H9 (cell line): ENCODE data around the gene KBTBD12. TPM values are rescaled to one million over a fixed set of nuclear protein-coding genes. Genes with fewer than 3 reads are reported as not detected.

Source experiments
- DNase-seq: peaks from one replicate; pipeline ENCODE4 v3.0.0-alpha.2; 2017
- H2AFZ ChIP-seq: one replicate; pipeline ENCODE4 v1.6.1; 2013; ENCODE audit warnings: mild to moderate bottlenecking, low read length, control low read depth, moderate library complexity
- H2AK5ac ChIP-seq: 2 replicates; pipeline ENCODE4 v1.6.1; 2013; ENCODE audit warnings: low read length, control low read depth, mixed read lengths; ENCODE audit not compliant: insufficient read length
- H2BK120ac ChIP-seq: one replicate; pipeline ENCODE4 v1.6.1; 2013; ENCODE audit warnings: low read depth, mild to moderate bottlenecking, low read length, control low read depth, inconsistent platforms; ENCODE audit not compliant: poor library complexity, severe bottlenecking
- H2BK12ac ChIP-seq: 2 replicates; pipeline ENCODE4 v1.6.1; 2013; ENCODE audit warnings: low read length, control low read depth, mixed read lengths, low read depth; ENCODE audit not compliant: insufficient read length
- H2BK15ac ChIP-seq: 2 replicates; pipeline ENCODE4 v1.6.1; 2013; ENCODE audit warnings: low read depth, low read length, control low read depth
- H2BK20ac ChIP-seq: one replicate; pipeline ENCODE4 v1.6.1; 2013; ENCODE audit warnings: low read depth, mild to moderate bottlenecking, low read length, control low read depth, inconsistent platforms; ENCODE audit not compliant: poor library complexity, severe bottlenecking
- H2BK5ac ChIP-seq: 2 replicates; pipeline ENCODE4 v1.6.1; 2013; ENCODE audit warnings: low read length, control low read depth, mixed read lengths; ENCODE audit not compliant: insufficient read length
- H3K14ac ChIP-seq: 2 replicates; pipeline ENCODE4 v1.6.1; 2013; ENCODE audit warnings: low read length, control low read depth; ENCODE audit not compliant: insufficient read depth
- H3K18ac ChIP-seq: 2 replicates; pipeline ENCODE4 v1.6.1; 2013; ENCODE audit warnings: low read depth, mild to moderate bottlenecking, mixed read lengths, low read length, control low read depth; ENCODE audit not compliant: insufficient read length
- H3K23ac ChIP-seq: 2 replicates; pipeline ENCODE4 v1.6.1; 2013; ENCODE audit warnings: low read length, control low read depth, mixed read lengths, low read depth; ENCODE audit not compliant: insufficient read length
- H3K23me2 ChIP-seq: 2 replicates; pipeline ENCODE4 v1.6.1; 2013; ENCODE audit warnings: low read depth, mild to moderate bottlenecking, mixed read lengths, low read length, control low read depth; ENCODE audit not compliant: insufficient read length, poor library complexity, severe bottlenecking
- H3K27ac ChIP-seq: 2 replicates; pipeline ENCODE4 v1.5.1; 2013; ENCODE audit warnings: low read length, control low read depth, mixed read lengths, low read depth; ENCODE audit not compliant: insufficient read length
- H3K27me3 ChIP-seq: 2 replicates; pipeline ENCODE4 v1.6.1; 2013; ENCODE audit warnings: low read length, control low read depth, inconsistent platforms; ENCODE audit not compliant: insufficient read depth
- H3K4ac ChIP-seq: 2 replicates; pipeline ENCODE4 v1.6.1; 2013; ENCODE audit warnings: low read depth, mild to moderate bottlenecking, control low read depth, inconsistent platforms, low read length, moderate library complexity
- H3K4me1 ChIP-seq: 2 replicates; pipeline ENCODE4 v1.6.1; 2013; ENCODE audit warnings: low read length, control low read depth, inconsistent platforms; ENCODE audit not compliant: insufficient read depth
- H3K4me2 ChIP-seq: 2 replicates; pipeline ENCODE4 v1.6.1; 2013; ENCODE audit warnings: low read length, control low read depth, mixed read lengths; ENCODE audit not compliant: insufficient read length, insufficient read depth
- H3K56ac ChIP-seq: 2 replicates; pipeline ENCODE4 v1.6.1; 2013; ENCODE audit warnings: low read depth, mild to moderate bottlenecking, mixed read lengths, low read length, control low read depth; ENCODE audit not compliant: insufficient read length
- H3K79me1 ChIP-seq: 2 replicates; pipeline ENCODE4 v1.6.1; 2013; ENCODE audit warnings: low read depth, mild to moderate bottlenecking, moderate library complexity, low read length, control low read depth, inconsistent platforms; ENCODE audit not compliant: insufficient read depth, poor library complexity, severe bottlenecking
- H3K79me2 ChIP-seq: 2 replicates; pipeline ENCODE4 v1.6.1; 2013; ENCODE audit warnings: low read length, control low read depth, inconsistent platforms; ENCODE audit not compliant: insufficient read depth
- H3K9ac ChIP-seq: 2 replicates; pipeline ENCODE4 v1.6.1; 2013; ENCODE audit warnings: low read length, control low read depth, mixed read lengths; ENCODE audit not compliant: insufficient read length; ENCODE audit errors: extremely low read depth
- H3K9me3 ChIP-seq: one replicate; pipeline ENCODE4 v1.6.1; 2013; ENCODE audit warnings: low read depth, low read length, inconsistent platforms; ENCODE audit not compliant: control insufficient read depth
- H3T11ph ChIP-seq: one replicate; pipeline ENCODE4 v1.6.1; 2013; ENCODE audit warnings: mild to moderate bottlenecking, low read length, control low read depth, inconsistent platforms
- H4K20me1 ChIP-seq: one replicate; pipeline ENCODE4 v1.6.1; 2013; ENCODE audit not compliant: control insufficient read depth, insufficient read length, insufficient read depth
- H4K5ac ChIP-seq: 2 replicates; pipeline ENCODE4 v1.6.1; 2013; ENCODE audit warnings: low read depth, mild to moderate bottlenecking, mixed read lengths, low read length, control low read depth; ENCODE audit not compliant: insufficient read length
- H4K8ac ChIP-seq: replicated peaks from 2 replicates; pipeline ENCODE4 v1.6.1; 2013; ENCODE audit warnings: low read length, control low read depth, mixed read lengths, low read depth; ENCODE audit not compliant: insufficient read length
- H4K91ac ChIP-seq: 2 replicates; pipeline ENCODE4 v1.6.1; 2013; ENCODE audit warnings: low read depth, mild to moderate bottlenecking, moderate library complexity, mixed read lengths, low read length, control low read depth; ENCODE audit not compliant: insufficient read length
- H3K27ac Mint-ChIP-seq, 3 experiments: 2 replicates in 2 of 3; 3 replicates in 1 of 3; pipeline ENCODE4 v1.8.0; 2020 to 2021; ENCODE audit warnings: mixed read lengths in 3 of 3, mild to moderate bottlenecking in 1 of 3, moderate library complexity in 1 of 3
- H3K27me3 Mint-ChIP-seq: 2 replicates; pipeline ENCODE4 v1.8.0; 2021; ENCODE audit warnings: low read depth, mild to moderate bottlenecking, moderate library complexity, mixed read lengths
- H3K36me3 Mint-ChIP-seq, 3 experiments: 2 replicates in 2 of 3; 3 replicates in 1 of 3; pipeline ENCODE4 v1.8.0; 2020 to 2021; ENCODE audit warnings: low read depth in 3 of 3, mixed read lengths in 3 of 3; ENCODE audit not compliant: insufficient read depth in 1 of 3
- H3K4me1 Mint-ChIP-seq, 2 experiments: 2 replicates each; pipeline ENCODE4 v1.8.0; 2020; ENCODE audit warnings: mixed read lengths in 2 of 2
- H3K4me3 Mint-ChIP-seq, 2 experiments: 2 replicates in 1 of 2; 3 replicates in 1 of 2; pipeline ENCODE4 v1.8.0; 2020 to 2021; ENCODE audit warnings: mild to moderate bottlenecking in 2 of 2, mixed read lengths in 2 of 2, moderate library complexity in 1 of 2
- H3K9me3 Mint-ChIP-seq, 2 experiments: 2 replicates in 1 of 2; 3 replicates in 1 of 2; pipeline ENCODE4 v1.8.0; 2020; ENCODE audit warnings: mild to moderate bottlenecking in 2 of 2, mixed read lengths in 2 of 2, moderate library complexity in 1 of 2
- CTCF ChIP-seq: fragments of 200-600 bp; sonication (generic); conservative IDR thresholded peaks from 3 replicates; pipeline ENCODE4 v1.8.0; 2021; ENCODE audit warnings: antibody characterized with exemption, mild to moderate bottlenecking
- WGBS: extraction: QIAGEN DNeasy Blood & Tissue Kit; methylation state at CpG from one replicate; pipeline ENCODE4 v1.1.7; 2013; ENCODE audit warnings: missing lambda C conversion rate, low lambda C conversion rate, mixed read lengths; ENCODE audit not compliant: insufficient read length; ENCODE audit errors: extremely low coverage; 5-methylcytosine and 5-hydroxymethylcytosine counted together
- total RNA-seq: library from RNA; stranded (reverse); gene quantifications from 2 replicates; pipeline ENCODE4 v1.2.1, GENCODE V29; 2021

KBTBD12 gene
- total RNA-seq, 1 experiment from 2014 or later, result not detected

- H3K79me2 ChIP-seq, result no peaks in the 10 kb centered on the region
- no peak for TF ChIP-seq CTCF
- H3K4ac ChIP-seq, result no peak overlapping the region
- no peaks in the 10 kb centered on the region for H3K27me3 ChIP-seq
- H4K5ac ChIP-seq, result no peak overlapping the region
- H2BK15ac ChIP-seq, result no peak overlapping the region
- H4K8ac ChIP-seq, result no peak overlapping the region
- no peak overlapping the region for H2BK5ac ChIP-seq
- no peak overlapping the region for H2BK12ac ChIP-seq
- no peak overlapping the region for H3K23ac ChIP-seq
- no peaks in the 10 kb centered on the region for H3K23me2 ChIP-seq
- Mint-ChIP-seq H3K27ac (no peak overlapping the region), H3K27me3 (peaks cover 43% of the 10 kb centered on the region), H3K4me1 (0 out of 4 replicates have a peak, but pooled peaks cover 0 to 4% of the 10 kb centered on the region in 2 experiments), H3K4me3 (no peak overlapping the region), H3K36me3 (no peaks in the 10 kb centered on the region; a peak in 1 of 7 replicates), H3K9me3 (peaks cover 2 to 3% of the 10 kb centered on the region in 2 experiments; a peak in 4 of 5 replicates)
- WGBS, result no CpG with 5 or more reads among the region's 13 CpGs
- H4K91ac ChIP-seq, result no peak overlapping the region
- H3K18ac ChIP-seq, result no peak overlapping the region
- H3K79me1 ChIP-seq, result no peaks in the 10 kb centered on the region
- no peaks in the 10 kb centered on the region for H4K20me1 ChIP-seq
- no peak overlapping the region for H3K9ac ChIP-seq
- no peak overlapping the region for H2BK120ac ChIP-seq
- H3K14ac ChIP-seq, result no peak overlapping the region
- no peak overlapping the region for H3K27ac ChIP-seq
- no peak overlapping the region for H3T11ph ChIP-seq
- DNase-seq, result no peak
- no peak overlapping the region for H3K4me2 ChIP-seq
- no peak overlapping the region for H3K56ac ChIP-seq
- no peaks in the 10 kb centered on the region for H3K4me1 ChIP-seq
- H3K9me3 ChIP-seq, result no peaks in the 10 kb centered on the region
- no peak overlapping the region for H2BK20ac ChIP-seq
- no peak overlapping the region for H2AK5ac ChIP-seq
- H2AFZ ChIP-seq, result no peak overlapping the region
Measured at GRCh38 chr3:127985655-127986225, 70.7 kb downstream of the KBTBD12 start.
